Dermis microvascular lymphatic vessel endothelial cell (primary cell): ENCODE data around the gene ALOX12B. TPM values are rescaled to one million over a fixed set of nuclear protein-coding genes. Genes with fewer than 3 reads are reported as not detected.

ENCODE experiments used
- DNase-seq, 2 donors: peaks; one replicate each; pipeline versions ENCODE4 v3.0.0 to v3.0.0-alpha.2; 2010; ENCODE audit warnings: low read depth in 2 of 2
- total RNA-seq: library from RNA; depleted of rRNA; stranded (reverse); fragments of >200 nt; gene quantifications from 2 replicates; pipeline ENCODE4 v1.2.1, GENCODE V29; 2014

Gene ALOX12B
- total RNA-seq, result not detected in 2 replicates

- DNase-seq, result no peak
Measured at GRCh38 chr17:8087075-8087951, at the start of gene ALOX12B. Gene ALOX12B, minus strand, starts transcription at chr17:8087716. Its CDS starts 274 bp downstream, at chr17:8087442.

GRCh38 chr17:8133941-8134340 is 46.4 kb upstream of the ALOX12B start:
- DNase-seq, result no peak

- DNase-seq, result no peak
Measured at GRCh38 chr17:8133399-8133798, 45.9 kb upstream of the ALOX12B start.

- DNase-seq, result no peak
Measured at GRCh38 chr17:8131844-8132441, 44.4 kb upstream of the ALOX12B start.

- no peak for DNase-seq
Measured at GRCh38 chr17:8128125-8128784, 40.7 kb upstream of the ALOX12B start.

GRCh38 chr17:8126491-8127066 is 39.1 kb upstream of the ALOX12B start:
- peak in 1 of 2 donors; percentile 37 for DNase-seq

GRCh38 chr17:8125947-8126490 is 38.5 kb upstream of the ALOX12B start:
- DNase-seq, result no peak

GRCh38 chr17:8125154-8125946 is 37.8 kb upstream of the ALOX12B start:
- peak; percentile 61 to 74 for DNase-seq

GRCh38 chr17:8124350-8125153 is 37.0 kb upstream of the ALOX12B start:
- DNase-seq, result no peak

GRCh38 chr17:8123695-8124349 is 36.3 kb upstream of the ALOX12B start, which contains the start of gene HES7:
Gene HES7, minus strand, starts transcription at chr17:8124106. Its CDS starts 22 bp downstream, at chr17:8124084.
- no peak for DNase-seq

GRCh38 chr17:8122924-8123694 is 35.6 kb upstream of the ALOX12B start:
- no peak for DNase-seq

GRCh38 chr17:8122422-8122923 is 35.0 kb upstream of the ALOX12B start:
- DNase-seq, result no peak

GRCh38 chr17:8121681-8122421 is 34.3 kb upstream of the ALOX12B start:
- DNase-seq, result peak; percentile 16 to 74

- DNase-seq, result no peak
Measured at GRCh38 chr17:8121407-8121680, 33.8 kb upstream of the ALOX12B start.

GRCh38 chr17:8120520-8121406 is 33.2 kb upstream of the ALOX12B start:
- DNase-seq, result peak; percentile 32 to 68

- DNase-seq, result peak; percentile 92 to 93
Measured at GRCh38 chr17:8119581-8120519, 32.3 kb upstream of the ALOX12B start.
